Esophagus squamous epithelium (tissue), 5 donors: ENCODE measurements around the gene SENP3. TPM values are rescaled to one million over a fixed set of nuclear protein-coding genes. Genes with fewer than 3 reads are reported as not detected.
"Not testable (repeated sequence)": the region's sequence is repeated elsewhere in the genome, so short reads cannot be mapped to it uniquely, and the experiment has no call there.

ENCODE experiments used
- DNase-seq: peaks from one replicate; lab custom pipeline; 2025; lab: John Stamatoyannopoulos, UW
- H3K27ac ChIP-seq, 4 donors: fragments of 200-600 bp; sonication (generic); one replicate each; pipeline ENCODE4 v1.5.1; 2016 to 2019; ENCODE audit warnings: mild to moderate bottlenecking in 1 of 4
- H3K27me3 ChIP-seq, 4 donors: fragments of 200-600 bp; sonication (generic); 1 replicate in 3 of 4; 2 replicates in 1 of 4; pipeline versions ENCODE4 v1.5.1 to v1.6.0; 2017 to 2021; ENCODE audit warnings: antibody characterized with exemption in 1 of 4
- H3K36me3 ChIP-seq, 3 donors: fragments of 200-600 bp; sonication (generic); one replicate each; pipeline ENCODE4 v1.5.1; 2016 to 2019
- H3K4me1 ChIP-seq, 3 donors: fragments of 200-600 bp; sonication (generic); one replicate each; pipeline ENCODE4 v1.5.1; 2017 to 2019
- H3K4me3 ChIP-seq, 4 donors: fragments of 200-600 bp; sonication (generic); 1 replicate in 3 of 4; 2 replicates in 1 of 4; pipeline ENCODE4 v1.5.1; 2016 to 2019; ENCODE audit warnings: mild to moderate bottlenecking in 2 of 4, moderate library complexity in 1 of 4
- H3K9me3 ChIP-seq, 3 donors: fragments of 200-600 bp; sonication (generic); one replicate each; pipeline ENCODE4 v1.5.1; 2016 to 2019
- POLR2A ChIP-seq, 4 donors: fragments of 450-650 bp; IDR thresholded peaks; one replicate each; pipeline ENCODE4 v1.6.1; 2017; ENCODE audit warnings: antibody characterized with exemption in 4 of 4, mild to moderate bottlenecking in 4 of 4, moderate library complexity in 3 of 4
- WGBS, 2 donors: methylation state at CpG; one replicate each; pipeline ENCODE4 v1.1.5; 2018; 5-methylcytosine and 5-hydroxymethylcytosine counted together
- intact Hi-C: fragments of 100-400 bp; cut with DNase I; formaldehyde crosslinking; loops from one replicate; pipeline ENCODE4 v1.15.0; 2022
- total RNA-seq, 4 donors: library from RNA; depleted of rRNA; stranded (reverse); fragments of >200 nt; gene quantifications; one replicate each; pipeline ENCODE4 v1.1.0, GENCODE V29; 2016
- TF ChIP-seq, protein P1 (sequence below), 6 experiments: fragments of 450-650 bp in 4 of 6; fragments of 200-600 bp in 2 of 6; sonication (generic) in 2 of 6; IDR thresholded peaks; one replicate each; pipeline ENCODE4 v1.5.1; 2016 to 2019; ENCODE audit warnings: antibody characterized with exemption in 6 of 6, mild to moderate bottlenecking in 4 of 6, moderate library complexity in 4 of 6
- donor health status: DM: yes; HTN: yes; CAD: no.

Gene SENP3
- total RNA-seq, 4 donors from 2014 or later, result 32.1 to 65.4 (median 48.3) TPM

DNA sequence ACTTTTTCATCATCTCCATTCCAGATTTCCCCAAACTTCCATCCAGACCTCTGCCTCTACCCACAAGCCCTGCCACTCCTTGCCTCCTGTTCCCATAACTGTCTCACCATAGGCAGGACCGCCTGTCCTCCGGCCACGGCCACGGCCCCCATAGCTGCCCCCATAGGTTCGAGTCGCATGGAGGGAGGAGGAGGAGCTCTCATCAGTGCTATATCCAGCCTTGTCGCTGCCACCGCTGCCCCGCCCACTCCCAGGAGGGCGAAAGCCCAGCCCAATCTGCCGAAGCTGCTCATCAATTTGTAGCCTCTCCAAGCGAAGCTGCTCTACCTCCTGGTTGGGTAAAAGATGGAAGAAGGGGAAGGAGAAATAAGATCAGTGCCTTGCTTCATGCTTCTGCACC, 31.6 kb downstream of the SENP3 start:
- peaks cover 40 to 74% (median 41%) of the 10 kb centered on the region in 3 donors for H3K36me3 ChIP-seq

DNA sequence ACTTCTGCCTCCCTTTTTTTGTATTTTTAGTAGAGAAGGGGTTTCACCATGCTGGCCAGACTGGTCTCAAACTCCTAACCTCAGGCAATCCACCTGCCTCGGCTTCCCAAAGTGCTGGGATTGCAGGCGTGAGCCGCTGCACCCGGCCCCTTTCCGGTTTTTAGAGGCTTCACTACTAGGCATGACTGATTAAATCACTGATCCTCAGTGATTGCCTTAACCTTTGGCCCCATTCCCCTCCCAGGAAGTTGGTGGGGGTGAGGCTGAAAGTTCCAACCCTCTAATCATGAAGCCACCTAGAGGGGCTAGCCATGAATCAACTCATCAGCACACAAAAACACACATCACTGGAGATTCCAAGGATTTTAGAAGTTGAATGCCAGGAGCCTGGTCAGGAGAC, 35.8 kb downstream of the SENP3 start:
- H3K27ac ChIP-seq, H3K9me3 ChIP-seq, H3K4me1 ChIP-seq, DNase-seq, intact Hi-C loops, H3K4me3 ChIP-seq, H3K27me3 ChIP-seq: not testable (repeated sequence)
- 87 to 96% methylated on average over 3 to 5 of the region's 5 CpGs for WGBS, 2 donors
- H3K36me3 ChIP-seq, result peaks cover 47 to 98% (median 67%) of the 10 kb centered on the region in 3 donors

More for the DNA sequence above, 31.6 kb downstream of the SENP3 start:
- Histone ChIP-seq H3K9me3 (no peaks in the 10 kb centered on the region), H3K4me1 (peaks cover 8 to 33% (median 14%) of the 10 kb centered on the region in 3 donors), H3K27me3 (no peaks in the 10 kb centered on the region), H3K4me3 (no peak overlapping the region), H3K27ac (no peak overlapping the region)
- intact Hi-C loops, result loop anchor here (5.0 kb wide), 1 partner anchor 89 kb away; no protein-coding TSS in a partner anchor
- TF ChIP-seq POLR2A (IDR thresholded peaks at IDR 0.05), result no peak
- TF ChIP-seq, protein P1, sequence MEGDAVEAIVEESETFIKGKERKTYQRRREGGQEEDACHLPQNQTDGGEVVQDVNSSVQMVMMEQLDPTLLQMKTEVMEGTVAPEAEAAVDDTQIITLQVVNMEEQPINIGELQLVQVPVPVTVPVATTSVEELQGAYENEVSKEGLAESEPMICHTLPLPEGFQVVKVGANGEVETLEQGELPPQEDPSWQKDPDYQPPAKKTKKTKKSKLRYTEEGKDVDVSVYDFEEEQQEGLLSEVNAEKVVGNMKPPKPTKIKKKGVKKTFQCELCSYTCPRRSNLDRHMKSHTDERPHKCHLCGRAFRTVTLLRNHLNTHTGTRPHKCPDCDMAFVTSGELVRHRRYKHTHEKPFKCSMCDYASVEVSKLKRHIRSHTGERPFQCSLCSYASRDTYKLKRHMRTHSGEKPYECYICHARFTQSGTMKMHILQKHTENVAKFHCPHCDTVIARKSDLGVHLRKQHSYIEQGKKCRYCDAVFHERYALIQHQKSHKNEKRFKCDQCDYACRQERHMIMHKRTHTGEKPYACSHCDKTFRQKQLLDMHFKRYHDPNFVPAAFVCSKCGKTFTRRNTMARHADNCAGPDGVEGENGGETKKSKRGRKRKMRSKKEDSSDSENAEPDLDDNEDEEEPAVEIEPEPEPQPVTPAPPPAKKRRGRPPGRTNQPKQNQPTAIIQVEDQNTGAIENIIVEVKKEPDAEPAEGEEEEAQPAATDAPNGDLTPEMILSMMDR (IDR thresholded peaks at IDR 0.05), result no peak
- DNase-seq, result no peak
- WGBS, 2 donors, result 80 to 89% methylated on average over 2 to 7 of the region's 12 CpGs

DNA sequence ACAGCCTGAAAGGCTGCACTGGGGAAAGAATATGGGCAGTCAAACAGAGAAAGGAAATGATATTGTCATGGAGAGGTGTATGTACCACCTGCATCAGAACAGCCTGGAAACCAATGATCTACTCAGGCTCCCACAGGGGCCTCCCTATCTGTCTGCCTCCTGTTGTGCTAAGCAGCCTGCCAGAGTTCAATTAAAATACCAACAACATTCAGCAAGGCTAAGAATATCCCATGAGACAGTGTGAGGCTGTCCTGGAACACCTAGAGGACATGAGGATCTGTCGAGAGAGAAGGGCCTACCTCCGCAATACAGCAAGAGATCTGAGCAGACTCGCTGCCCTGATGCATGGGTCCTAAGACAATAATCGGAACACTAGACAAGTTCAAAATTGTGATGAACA, 44.6 kb downstream of the SENP3 start:
- Histone ChIP-seq H3K36me3 (peaks cover 17 to 79% (median 42%) of the 10 kb centered on the region in 3 donors), H3K4me3 (no peak overlapping the region), H3K27me3 (no peaks in the 10 kb centered on the region), H3K4me1 (peaks cover 0 to 26% (median under 1%) of the 10 kb centered on the region in 3 donors), H3K27ac (no peak overlapping the region), H3K9me3 (no peaks in the 10 kb centered on the region)
- no peak for DNase-seq
- 96 to 98% methylated on average over 4 of the region's 4 CpGs for WGBS, 2 donors
- intact Hi-C loops, result no loop called here
- TF ChIP-seq, protein P1 (IDR thresholded peaks at IDR 0.05), result no peak
- TF ChIP-seq POLR2A (IDR thresholded peaks at IDR 0.05), result no peak

DNA sequence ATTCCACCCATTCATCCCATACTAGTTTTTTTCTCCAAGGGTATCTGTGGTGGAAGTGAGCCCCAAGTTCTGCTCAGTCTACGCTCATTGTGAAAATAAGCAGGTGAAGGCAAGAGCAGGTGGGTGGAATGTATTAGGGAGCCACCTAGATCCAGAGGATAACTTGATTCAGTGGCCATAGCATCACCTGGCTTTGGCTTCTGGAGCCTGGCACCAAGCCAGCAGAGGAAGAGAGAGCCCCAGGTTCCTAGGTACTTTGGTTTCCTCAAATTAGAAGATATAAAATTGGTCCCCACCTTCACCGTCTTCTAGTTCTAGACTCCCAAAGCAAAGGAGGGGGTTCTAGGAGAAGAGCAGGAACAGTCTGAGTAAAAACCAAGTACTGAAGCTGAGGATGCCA, 48.9 kb downstream of the SENP3 start:
- no peak for DNase-seq
- Histone ChIP-seq H3K4me1 (peaks cover 21 to 60% (median 27%) of the 10 kb centered on the region in 3 donors), H3K27ac (no peak overlapping the region), H3K4me3 (no peak overlapping the region), H3K36me3 (peaks cover 0 to 36% (median 2%) of the 10 kb centered on the region in 3 donors), H3K9me3 (no peaks in the 10 kb centered on the region), H3K27me3 (no peaks in the 10 kb centered on the region)
- intact Hi-C loops, result no loop called here
- TF ChIP-seq POLR2A (IDR thresholded peaks at IDR 0.05), result no peak
- TF ChIP-seq, protein P1 (IDR thresholded peaks at IDR 0.05), result no peak
- 100% methylated on average over 1 to 2 of the region's 2 CpGs for WGBS, 2 donors

DNA sequence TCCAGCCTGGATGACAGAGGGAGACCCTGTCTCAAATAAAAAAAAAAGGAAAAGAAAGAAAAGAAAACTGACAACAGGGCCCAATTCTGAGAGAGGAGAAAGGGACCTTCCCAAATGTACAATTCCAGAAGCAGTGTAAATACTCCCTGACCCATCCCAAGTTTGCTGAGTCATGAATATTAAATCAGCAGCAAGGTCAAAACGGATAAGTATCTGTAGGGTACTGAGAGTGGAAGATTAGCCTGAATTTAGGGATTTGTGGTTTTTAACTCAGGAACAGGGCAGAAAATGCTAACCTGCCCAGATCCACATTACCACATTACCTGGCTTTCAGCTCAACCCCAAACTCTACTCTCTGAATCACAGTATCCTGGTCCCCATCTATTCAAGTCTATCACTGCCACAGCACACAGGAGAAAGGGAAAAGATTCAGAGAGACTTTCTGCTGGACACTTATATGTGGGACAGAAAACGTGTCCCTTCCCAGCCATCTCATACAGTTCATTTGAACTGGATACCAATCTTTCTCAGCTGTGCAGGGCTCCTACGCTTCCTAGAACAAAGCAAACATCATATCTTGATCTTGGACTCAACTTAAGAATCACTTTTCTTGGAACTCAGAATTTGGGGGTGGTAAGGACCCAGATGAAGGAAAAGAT, 50.0 kb downstream of the SENP3 start:
- H3K9me3 ChIP-seq, result no peaks in the 10 kb centered on the region
- no peaks in the 10 kb centered on the region for H3K27me3 ChIP-seq
- H3K36me3 ChIP-seq, result peaks cover 0 to 25% (median 0%) of the 10 kb centered on the region in 3 donors
- H3K27ac ChIP-seq, result peak overlapping the region in 1 of 4 donors; percentile 9
- TF ChIP-seq, protein P1 (IDR thresholded peaks at IDR 0.05), result no peak
- TF ChIP-seq POLR2A (IDR thresholded peaks at IDR 0.05), result no peak
- WGBS, 2 donors, result 56 to 59% methylated on average over 3 of the region's 3 CpGs
- no peak for DNase-seq
- H3K4me1 ChIP-seq, result peaks cover 21 to 62% (median 27%) of the 10 kb centered on the region in 3 donors
- intact Hi-C loops, result no loop called here
- H3K4me3 ChIP-seq, result no peak overlapping the region
